ENCODE data around the gene OR4D2. TPM values are rescaled to one million over a fixed set of nuclear protein-coding genes. Genes with fewer than 3 reads are reported as not detected.

Gene OR4D2
- polyA plus RNA-seq, 1 donor from 2014 or later: not detected

DNA sequence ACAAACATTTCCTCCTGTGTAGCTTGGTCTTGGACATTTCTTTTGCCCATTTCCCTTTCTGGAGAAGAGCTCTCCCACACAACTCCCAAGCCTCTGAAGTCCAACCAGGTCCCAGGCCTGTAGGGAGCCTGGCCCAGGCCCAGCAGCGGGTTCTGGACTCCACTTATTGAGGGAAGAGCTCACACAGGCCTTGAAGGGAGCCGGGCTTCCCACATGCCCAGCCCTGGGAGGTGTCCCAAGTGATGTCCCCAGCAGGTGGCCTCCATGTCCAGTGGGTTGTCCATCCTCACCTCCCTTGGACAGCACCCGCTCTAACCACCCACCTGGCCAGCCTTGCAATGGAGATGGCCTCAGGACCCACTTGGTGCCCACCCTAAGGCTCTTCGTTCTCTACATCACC, 19.8 kb downstream of the OR4D2 start:
- TF ChIP-seq, protein P1, sequence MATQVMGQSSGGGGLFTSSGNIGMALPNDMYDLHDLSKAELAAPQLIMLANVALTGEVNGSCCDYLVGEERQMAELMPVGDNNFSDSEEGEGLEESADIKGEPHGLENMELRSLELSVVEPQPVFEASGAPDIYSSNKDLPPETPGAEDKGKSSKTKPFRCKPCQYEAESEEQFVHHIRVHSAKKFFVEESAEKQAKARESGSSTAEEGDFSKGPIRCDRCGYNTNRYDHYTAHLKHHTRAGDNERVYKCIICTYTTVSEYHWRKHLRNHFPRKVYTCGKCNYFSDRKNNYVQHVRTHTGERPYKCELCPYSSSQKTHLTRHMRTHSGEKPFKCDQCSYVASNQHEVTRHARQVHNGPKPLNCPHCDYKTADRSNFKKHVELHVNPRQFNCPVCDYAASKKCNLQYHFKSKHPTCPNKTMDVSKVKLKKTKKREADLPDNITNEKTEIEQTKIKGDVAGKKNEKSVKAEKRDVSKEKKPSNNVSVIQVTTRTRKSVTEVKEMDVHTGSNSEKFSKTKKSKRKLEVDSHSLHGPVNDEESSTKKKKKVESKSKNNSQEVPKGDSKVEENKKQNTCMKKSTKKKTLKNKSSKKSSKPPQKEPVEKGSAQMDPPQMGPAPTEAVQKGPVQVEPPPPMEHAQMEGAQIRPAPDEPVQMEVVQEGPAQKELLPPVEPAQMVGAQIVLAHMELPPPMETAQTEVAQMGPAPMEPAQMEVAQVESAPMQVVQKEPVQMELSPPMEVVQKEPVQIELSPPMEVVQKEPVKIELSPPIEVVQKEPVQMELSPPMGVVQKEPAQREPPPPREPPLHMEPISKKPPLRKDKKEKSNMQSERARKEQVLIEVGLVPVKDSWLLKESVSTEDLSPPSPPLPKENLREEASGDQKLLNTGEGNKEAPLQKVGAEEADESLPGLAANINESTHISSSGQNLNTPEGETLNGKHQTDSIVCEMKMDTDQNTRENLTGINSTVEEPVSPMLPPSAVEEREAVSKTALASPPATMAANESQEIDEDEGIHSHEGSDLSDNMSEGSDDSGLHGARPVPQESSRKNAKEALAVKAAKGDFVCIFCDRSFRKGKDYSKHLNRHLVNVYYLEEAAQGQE (IDR thresholded peaks at IDR 0.05; ENCODE audit: borderline replicate concordance): no peak
- TF ChIP-seq EZH2 (IDR thresholded peaks at IDR 0.05; ENCODE audit: borderline replicate concordance, insufficient read depth, low read length, poor library complexity, severe bottlenecking) (no peak), EP300 (conservative IDR thresholded peaks at IDR 0.05; ENCODE audit: poor library complexity, severe bottlenecking) (no peak), SMC3 (conservative IDR thresholded peaks at IDR 0.05; ENCODE audit: poor library complexity) (no peak), RAD21 (conservative IDR thresholded peaks at IDR 0.05) (no peak), POLR2AphosphoS5 (IDR thresholded peaks at IDR 0.05) (no peak), MXI1 (conservative IDR thresholded peaks at IDR 0.05; ENCODE audit: poor library complexity, severe bottlenecking) (no peak), TAF1 (IDR thresholded peaks at IDR 0.05; ENCODE audit: low read depth) (no peak)
- TF ChIP-seq, protein P2, sequence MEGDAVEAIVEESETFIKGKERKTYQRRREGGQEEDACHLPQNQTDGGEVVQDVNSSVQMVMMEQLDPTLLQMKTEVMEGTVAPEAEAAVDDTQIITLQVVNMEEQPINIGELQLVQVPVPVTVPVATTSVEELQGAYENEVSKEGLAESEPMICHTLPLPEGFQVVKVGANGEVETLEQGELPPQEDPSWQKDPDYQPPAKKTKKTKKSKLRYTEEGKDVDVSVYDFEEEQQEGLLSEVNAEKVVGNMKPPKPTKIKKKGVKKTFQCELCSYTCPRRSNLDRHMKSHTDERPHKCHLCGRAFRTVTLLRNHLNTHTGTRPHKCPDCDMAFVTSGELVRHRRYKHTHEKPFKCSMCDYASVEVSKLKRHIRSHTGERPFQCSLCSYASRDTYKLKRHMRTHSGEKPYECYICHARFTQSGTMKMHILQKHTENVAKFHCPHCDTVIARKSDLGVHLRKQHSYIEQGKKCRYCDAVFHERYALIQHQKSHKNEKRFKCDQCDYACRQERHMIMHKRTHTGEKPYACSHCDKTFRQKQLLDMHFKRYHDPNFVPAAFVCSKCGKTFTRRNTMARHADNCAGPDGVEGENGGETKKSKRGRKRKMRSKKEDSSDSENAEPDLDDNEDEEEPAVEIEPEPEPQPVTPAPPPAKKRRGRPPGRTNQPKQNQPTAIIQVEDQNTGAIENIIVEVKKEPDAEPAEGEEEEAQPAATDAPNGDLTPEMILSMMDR (IDR thresholded peaks at IDR 0.05; ENCODE audit: poor library complexity, severe bottlenecking): no peak
- H3K27me3 ChIP-seq (ENCODE audit: insufficient read depth, low read depth, low read length): no peaks in the 10 kb centered on the region
- H3K27ac ChIP-seq (ENCODE audit: low read length): no peak overlapping the region
- no peak overlapping the region for H2AFZ ChIP-seq (ENCODE audit: low read depth, low read length)
- no peaks in the 10 kb centered on the region for H3K9me3 ChIP-seq (ENCODE audit: low read length)
- no peaks in the 10 kb centered on the region for H3K79me2 ChIP-seq (replicated peaks; ENCODE audit: insufficient read depth, low read length)
- H4K20me1 ChIP-seq (ENCODE audit: insufficient read depth): no peaks in the 10 kb centered on the region
- no peaks in the 10 kb centered on the region for H3K9me2 ChIP-seq (ENCODE audit: insufficient read depth, low read length)
- no peak overlapping the region for H3K4me2 ChIP-seq (ENCODE audit: low read length)
- H3F3A ChIP-seq (ENCODE audit: insufficient read depth, low read length, poor library complexity, severe bottlenecking): no peaks in the 10 kb centered on the region
- no peak overlapping the region for H3K9ac ChIP-seq (ENCODE audit: low read length)
- no peaks in the 10 kb centered on the region for H3K36me3 ChIP-seq (ENCODE audit: insufficient read depth, low read length)
- no peak overlapping the region for H3K4me3 ChIP-seq (ENCODE audit: low read length)

DNA sequence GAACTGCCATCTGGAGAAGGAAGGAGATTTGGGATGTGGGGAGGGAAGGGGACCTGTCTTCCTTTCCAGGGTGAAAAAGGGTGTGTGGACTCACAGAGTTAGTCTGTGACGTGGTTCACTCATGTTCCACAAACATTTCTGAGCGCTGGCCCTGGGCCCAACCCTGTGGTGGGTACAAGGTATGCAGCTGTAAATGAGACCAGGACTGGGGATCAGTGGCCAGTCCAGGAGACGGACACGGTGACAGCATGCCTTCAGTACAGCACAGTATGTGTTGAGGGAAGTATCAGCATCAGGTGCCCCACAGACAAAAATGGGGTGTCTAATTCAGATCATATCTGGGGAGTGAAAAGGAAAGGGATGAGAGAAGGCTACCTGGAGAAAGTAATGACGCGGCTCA, 20.3 kb downstream of the OR4D2 start:
- H2AFZ ChIP-seq (ENCODE audit: low read depth, low read length): no peak overlapping the region
- TF ChIP-seq EZH2 (IDR thresholded peaks at IDR 0.05; ENCODE audit: borderline replicate concordance, insufficient read depth, low read length, poor library complexity, severe bottlenecking): no peak
- TF ChIP-seq RAD21 (conservative IDR thresholded peaks at IDR 0.05): no peak
- TF ChIP-seq MXI1 (conservative IDR thresholded peaks at IDR 0.05; ENCODE audit: poor library complexity, severe bottlenecking): no peak
- TF ChIP-seq, protein P1 (IDR thresholded peaks at IDR 0.05; ENCODE audit: borderline replicate concordance): no peak
- no peak for TF ChIP-seq SMC3 (conservative IDR thresholded peaks at IDR 0.05; ENCODE audit: poor library complexity)
- TF ChIP-seq, protein P2 (IDR thresholded peaks at IDR 0.05; ENCODE audit: poor library complexity, severe bottlenecking): no peak
- no peak for TF ChIP-seq TAF1 (IDR thresholded peaks at IDR 0.05; ENCODE audit: low read depth)
- TF ChIP-seq EP300 (conservative IDR thresholded peaks at IDR 0.05; ENCODE audit: poor library complexity, severe bottlenecking): no peak
- no peak for TF ChIP-seq POLR2AphosphoS5 (IDR thresholded peaks at IDR 0.05)
- H3K27me3 ChIP-seq (ENCODE audit: insufficient read depth, low read depth, low read length): no peaks in the 10 kb centered on the region
- no peak overlapping the region for H3K9ac ChIP-seq (ENCODE audit: low read length)
- H4K20me1 ChIP-seq (ENCODE audit: insufficient read depth): no peaks in the 10 kb centered on the region
- no peaks in the 10 kb centered on the region for H3K9me2 ChIP-seq (ENCODE audit: insufficient read depth, low read length)
- no peaks in the 10 kb centered on the region for H3K79me2 ChIP-seq (replicated peaks; ENCODE audit: insufficient read depth, low read length)
- H3K36me3 ChIP-seq (ENCODE audit: insufficient read depth, low read length): no peaks in the 10 kb centered on the region
- no peak overlapping the region for H3K4me2 ChIP-seq (ENCODE audit: low read length)
- H3F3A ChIP-seq (ENCODE audit: insufficient read depth, low read length, poor library complexity, severe bottlenecking): no peaks in the 10 kb centered on the region
- H3K27ac ChIP-seq (ENCODE audit: low read length): no peak overlapping the region
- H3K4me3 ChIP-seq (ENCODE audit: low read length): no peak overlapping the region
- H3K9me3 ChIP-seq (ENCODE audit: low read length): no peaks in the 10 kb centered on the region

Measured in neural cell (in vitro differentiated cells).